Activated CD8-positive, alpha-beta memory T cell treated with anti-CD3 and anti-CD28 coated beads, Interleukin-2, amount 10 ng/mL, durations not matched to agents 7 days and 5 days (primary cell): ENCODE results near the gene OR6T1. TPM values are rescaled to one million over a fixed set of nuclear protein-coding genes. Genes with fewer than 3 reads are reported as not detected.

Experiments used
- ATAC-seq: fragments of 150-1000 bp; cut with Tn5 transposase; one replicate; pipeline ENCODE4 v1.10.0; 2021; ENCODE audit warnings: moderate library complexity
- CTCF ChIA-PET: fragments of 350-600 bp; sonication (Branson Sonifier 250); formaldehyde crosslinking; loops from one replicate; lab custom pipeline; 2021; ENCODE audit warnings: antibody characterized with exemption; lab: Charles Lee
- DNase-seq: peaks from one replicate; pipeline ENCODE4 v3.0.0-alpha.2; 2020
- H3K27ac Mint-ChIP-seq: one replicate; pipeline ENCODE4 v1.8.0; 2021; ENCODE audit warnings: mild to moderate bottlenecking, mixed read lengths
- H3K27me3 Mint-ChIP-seq: one replicate; pipeline ENCODE4 v1.8.0; 2021; ENCODE audit warnings: mixed read lengths
- H3K36me3 Mint-ChIP-seq: one replicate; pipeline ENCODE4 v1.8.0; 2021; ENCODE audit warnings: mild to moderate bottlenecking, mixed read lengths
- H3K4me1 Mint-ChIP-seq: one replicate; pipeline ENCODE4 v1.8.0; 2021; ENCODE audit warnings: mixed read lengths
- H3K4me3 Mint-ChIP-seq: one replicate; pipeline ENCODE4 v1.8.0; 2021; ENCODE audit warnings: mild to moderate bottlenecking, moderate library complexity, mixed read lengths
- H3K9me3 Mint-ChIP-seq: one replicate; pipeline ENCODE4 v1.8.0; 2022; ENCODE audit warnings: low read depth, mixed read lengths
- total RNA-seq, 2 experiments: library from RNA; stranded (reverse); gene quantifications; one replicate each; pipeline ENCODE4 v1.2.3, GENCODE V29; 2021

Gene OR6T1
- total RNA-seq, 2 experiments from 2014 or later, result not detected

DNA sequence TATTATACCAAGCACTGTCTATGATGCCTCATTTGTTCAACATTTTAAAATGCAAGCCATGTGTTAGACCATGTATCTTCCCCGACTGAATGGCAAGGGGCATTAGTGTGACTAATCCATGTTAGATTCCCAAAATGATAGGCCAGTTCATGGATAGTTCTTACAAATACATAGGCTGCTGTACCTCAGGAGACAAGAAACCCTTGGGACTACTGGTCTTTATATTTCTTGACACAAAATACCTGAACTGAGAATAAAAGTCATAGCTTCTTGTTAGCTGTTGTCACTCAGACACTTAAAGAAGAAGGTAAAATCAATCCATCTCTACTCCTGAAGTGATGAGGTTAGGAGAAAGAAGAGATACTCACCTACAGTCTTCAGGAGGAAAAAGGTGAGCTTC lies 41.8 kb downstream of the OR6T1 start, which contains the start of gene OR8D4:
OR8D4 (plus strand) TSS at position 301 of the 400 bp plus-strand sequence. CDS start 4,265 bp downstream, outside the sequence.
- H3K4me1 Mint-ChIP-seq, result peaks cover 6% of the 10 kb centered on the region
- no peak within 1 kb of the TSS for H3K27ac Mint-ChIP-seq
- H3K4me3 Mint-ChIP-seq, result no peak within 1 kb of the TSS
- H3K27me3 Mint-ChIP-seq, result peaks cover 13% of the 10 kb centered on the region
- H3K36me3 Mint-ChIP-seq, result no peaks in the 10 kb centered on the region
- DNase-seq (no peak), ATAC-seq (no peak)
- no peaks in the 10 kb centered on the region for H3K9me3 Mint-ChIP-seq
- CTCF ChIA-PET, result no interaction called here

DNA sequence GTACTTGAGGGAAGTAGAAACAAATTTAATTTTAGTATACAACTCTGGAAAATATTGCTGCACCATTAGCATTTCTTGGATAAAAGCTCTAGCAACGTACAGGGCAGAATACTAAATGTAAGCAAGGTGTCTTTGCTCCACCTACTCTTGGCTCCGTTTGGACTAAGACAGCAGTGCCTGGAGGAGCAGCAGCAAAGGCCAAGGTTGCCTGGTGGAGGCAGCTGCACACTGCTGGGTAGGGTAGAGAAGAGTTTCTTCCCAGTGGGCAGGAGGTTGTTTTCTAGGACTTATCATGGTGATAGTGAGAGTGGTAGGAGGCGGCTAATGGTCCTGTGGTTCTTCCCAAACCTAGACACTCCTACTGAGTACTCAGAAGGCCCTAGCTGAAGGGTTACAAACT lies 43.8 kb downstream of the OR6T1 start:
- Mint-ChIP-seq H3K36me3 (no peaks in the 10 kb centered on the region), H3K4me1 (peaks cover 6% of the 10 kb centered on the region), H3K27ac (no peak overlapping the region), H3K27me3 (peaks cover 9% of the 10 kb centered on the region), H3K9me3 (no peaks in the 10 kb centered on the region), H3K4me3 (no peak overlapping the region)
- CTCF ChIA-PET, result no interaction called here
- ATAC-seq (no peak), DNase-seq (no peak)

Other genes starting within 250 kb of the OR6T1 start
- 10 to 100 TPM; 12.3 to 21.1 TPM for gene ZNF202, start 202.2 kb downstream of the OR6T1 start, total RNA-seq
- not detected for gene OR6X1, start 189.3 kb downstream of the OR6T1 start, total RNA-seq
- gene OR6M1, start 137.5 kb downstream of the OR6T1 start, total RNA-seq, result not detected
- gene TMEM225, start 58.2 kb downstream of the OR6T1 start, total RNA-seq, result not detected
- gene OR8D4, start 41.7 kb downstream of the OR6T1 start, total RNA-seq, result not detected
- not detected for gene OR4D5, start 4.2 kb downstream of the OR6T1 start, total RNA-seq
- gene OR10S1, start 33.9 kb upstream of the OR6T1 start, total RNA-seq, result not detected
- not detected for gene OR10G6, start 51.3 kb upstream of the OR6T1 start, total RNA-seq
- gene OR10G4, start 69.2 kb upstream of the OR6T1 start, total RNA-seq, result not detected
- not detected for gene OR10G9, start 79.2 kb upstream of the OR6T1 start, total RNA-seq
- gene OR10G8, start 83.0 kb upstream of the OR6T1 start, total RNA-seq, result not detected
- gene OR10G7, start 97.5 kb upstream of the OR6T1 start, total RNA-seq, result not detected
- 1 to 10 TPM; 4.1 to 4.8 TPM for gene VWA5A, start 171.6 kb upstream of the OR6T1 start, total RNA-seq
- gene OR10D3, start 239.5 kb upstream of the OR6T1 start, total RNA-seq, result not detected